GM23338 (cell line): Measurements from ENCODE around the gene GAB1. TPM values are rescaled to one million over a fixed set of nuclear protein-coding genes. Genes with fewer than 3 reads are reported as not detected.

Source experiments
- ETS1 ChIP-seq: IDR thresholded peaks from 2 replicates; pipeline ENCODE4 v1.6.1; 2016; ENCODE audit warnings: antibody characterized with exemption
- EZH2 ChIP-seq: fragments of 200-600 bp; sonication (generic); IDR thresholded peaks from one replicate; pipeline ENCODE4 v1.8.0; 2017; ENCODE audit warnings: antibody characterized with exemption, mild to moderate bottlenecking, low read depth; ENCODE audit not compliant: unreplicated experiment
- EZH2phosphoT487 ChIP-seq: fragments of 200-600 bp; sonication (generic); IDR thresholded peaks from one replicate; pipeline ENCODE4 v1.8.1; 2018; ENCODE audit warnings: antibody characterized with exemption; ENCODE audit not compliant: unreplicated experiment
- REST ChIP-seq: IDR thresholded peaks from one replicate; pipeline ENCODE4 v1.6.1; 2018; ENCODE audit warnings: antibody characterized with exemption; ENCODE audit not compliant: unreplicated experiment
- STAT1 ChIP-seq: IDR thresholded peaks from one replicate; pipeline ENCODE4 v1.6.1; 2016; ENCODE audit warnings: antibody characterized with exemption; ENCODE audit not compliant: unreplicated experiment
- ZNF114 ChIP-seq: fragments of 250-450 bp; sonication (Bioruptor Pico); IDR thresholded peaks from 2 replicates; pipeline ENCODE4 v1.5.0; 2020; ENCODE audit warnings: mild to moderate bottlenecking, moderate library complexity
- ZNF331 ChIP-seq: fragments of 250-450 bp; sonication (Bioruptor Pico); IDR thresholded peaks from 2 replicates; pipeline ENCODE4 v1.5.0; 2020; ENCODE audit warnings: low read depth, mild to moderate bottlenecking, moderate library complexity
- polyA plus RNA-seq: library from polyadenylated mRNA; unstranded; fragments of >200 nt; fragmentation: Nextera tagmentation; extraction: Ambion mirVana; gene quantifications from 2 replicates; pipeline ENCODE4 v1.2.1, GENCODE V29; 2016
- total RNA-seq: library from RNA; depleted of rRNA; stranded (reverse); fragments of >200 nt; shearing (Covaris generic); gene quantifications from 2 replicates; pipeline ENCODE4 v1.2.3, GENCODE V29; 2014
- TF ChIP-seq, protein P1 (sequence below): fragments of 250-450 bp; sonication (Bioruptor Pico); IDR thresholded peaks from 2 replicates; pipeline ENCODE4 v1.5.0; 2020; ENCODE audit warnings: mild to moderate bottlenecking, moderate library complexity

The GAB1 gene
- total and polyA plus RNA-seq, 2 experiments from 2014 or later = 4.0 to 18.4 TPM

- TF ChIP-seq, protein P1, sequence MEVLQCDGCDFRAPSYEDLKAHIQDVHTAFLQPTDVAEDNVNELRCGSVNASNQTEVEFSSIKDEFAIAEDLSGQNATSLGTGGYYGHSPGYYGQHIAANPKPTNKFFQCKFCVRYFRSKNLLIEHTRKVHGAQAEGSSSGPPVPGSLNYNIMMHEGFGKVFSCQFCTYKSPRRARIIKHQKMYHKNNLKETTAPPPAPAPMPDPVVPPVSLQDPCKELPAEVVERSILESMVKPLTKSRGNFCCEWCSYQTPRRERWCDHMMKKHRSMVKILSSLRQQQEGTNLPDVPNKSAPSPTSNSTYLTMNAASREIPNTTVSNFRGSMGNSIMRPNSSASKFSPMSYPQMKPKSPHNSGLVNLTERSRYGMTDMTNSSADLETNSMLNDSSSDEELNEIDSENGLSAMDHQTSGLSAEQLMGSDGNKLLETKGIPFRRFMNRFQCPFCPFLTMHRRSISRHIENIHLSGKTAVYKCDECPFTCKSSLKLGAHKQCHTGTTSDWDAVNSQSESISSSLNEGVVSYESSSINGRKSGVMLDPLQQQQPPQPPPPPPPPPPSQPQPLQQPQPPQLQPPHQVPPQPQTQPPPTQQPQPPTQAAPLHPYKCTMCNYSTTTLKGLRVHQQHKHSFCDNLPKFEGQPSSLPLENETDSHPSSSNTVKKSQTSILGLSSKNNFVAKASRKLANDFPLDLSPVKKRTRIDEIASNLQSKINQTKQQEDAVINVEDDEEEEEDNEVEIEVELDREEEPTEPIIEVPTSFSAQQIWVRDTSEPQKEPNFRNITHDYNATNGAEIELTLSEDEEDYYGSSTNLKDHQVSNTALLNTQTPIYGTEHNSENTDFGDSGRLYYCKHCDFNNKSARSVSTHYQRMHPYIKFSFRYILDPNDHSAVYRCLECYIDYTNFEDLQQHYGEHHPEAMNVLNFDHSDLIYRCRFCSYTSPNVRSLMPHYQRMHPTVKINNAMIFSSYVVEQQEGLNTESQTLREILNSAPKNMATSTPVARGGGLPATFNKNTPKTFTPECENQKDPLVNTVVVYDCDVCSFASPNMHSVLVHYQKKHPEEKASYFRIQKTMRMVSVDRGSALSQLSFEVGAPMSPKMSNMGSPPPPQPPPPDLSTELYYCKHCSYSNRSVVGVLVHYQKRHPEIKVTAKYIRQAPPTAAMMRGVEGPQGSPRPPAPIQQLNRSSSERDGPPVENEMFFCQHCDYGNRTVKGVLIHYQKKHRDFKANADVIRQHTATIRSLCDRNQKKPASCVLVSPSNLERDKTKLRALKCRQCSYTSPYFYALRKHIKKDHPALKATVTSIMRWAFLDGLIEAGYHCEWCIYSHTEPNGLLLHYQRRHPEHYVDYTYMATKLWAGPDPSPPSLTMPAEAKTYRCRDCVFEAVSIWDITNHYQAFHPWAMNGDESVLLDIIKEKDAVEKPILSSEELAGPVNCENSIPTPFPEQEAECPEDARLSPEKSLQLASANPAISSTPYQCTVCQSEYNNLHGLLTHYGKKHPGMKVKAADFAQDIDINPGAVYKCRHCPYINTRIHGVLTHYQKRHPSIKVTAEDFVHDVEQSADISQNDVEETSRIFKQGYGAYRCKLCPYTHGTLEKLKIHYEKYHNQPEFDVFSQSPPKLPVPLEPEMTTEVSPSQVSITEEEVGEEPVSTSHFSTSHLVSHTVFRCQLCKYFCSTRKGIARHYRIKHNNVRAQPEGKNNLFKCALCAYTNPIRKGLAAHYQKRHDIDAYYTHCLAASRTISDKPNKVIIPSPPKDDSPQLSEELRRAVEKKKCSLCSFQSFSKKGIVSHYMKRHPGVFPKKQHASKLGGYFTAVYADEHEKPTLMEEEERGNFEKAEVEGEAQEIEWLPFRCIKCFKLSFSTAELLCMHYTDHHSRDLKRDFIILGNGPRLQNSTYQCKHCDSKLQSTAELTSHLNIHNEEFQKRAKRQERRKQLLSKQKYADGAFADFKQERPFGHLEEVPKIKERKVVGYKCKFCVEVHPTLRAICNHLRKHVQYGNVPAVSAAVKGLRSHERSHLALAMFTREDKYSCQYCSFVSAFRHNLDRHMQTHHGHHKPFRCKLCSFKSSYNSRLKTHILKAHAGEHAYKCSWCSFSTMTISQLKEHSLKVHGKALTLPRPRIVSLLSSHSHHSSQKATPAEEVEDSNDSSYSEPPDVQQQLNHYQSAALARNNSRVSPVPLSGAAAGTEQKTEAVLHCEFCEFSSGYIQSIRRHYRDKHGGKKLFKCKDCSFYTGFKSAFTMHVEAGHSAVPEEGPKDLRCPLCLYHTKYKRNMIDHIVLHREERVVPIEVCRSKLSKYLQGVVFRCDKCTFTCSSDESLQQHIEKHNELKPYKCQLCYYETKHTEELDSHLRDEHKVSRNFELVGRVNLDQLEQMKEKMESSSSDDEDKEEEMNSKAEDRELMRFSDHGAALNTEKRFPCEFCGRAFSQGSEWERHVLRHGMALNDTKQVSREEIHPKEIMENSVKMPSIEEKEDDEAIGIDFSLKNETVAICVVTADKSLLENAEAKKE (CRISPR knock-in tag) = no peak
- TF ChIP-seq EZH2phosphoT487 = no peak
- no peak for TF ChIP-seq ZNF114
- no peak for TF ChIP-seq ETS1
- no peak for TF ChIP-seq REST
- TF ChIP-seq EZH2 = no peak
- no peak for TF ChIP-seq ZNF331
- no peak for TF ChIP-seq STAT1
Measured at GRCh38 chr4:143488687-143489086, 152.0 kb downstream of the GAB1 start (continued).
